GM21786 (cell line): ENCODE data around the gene NUDT14.

Source experiments
- ATAC-seq: cut with Tn5 transposase; IDR thresholded peaks from one replicate; pipeline ENCODE4 v1.9.1; 2021; ENCODE audit not compliant: unreplicated experiment

NUDT14 gene

DNA sequence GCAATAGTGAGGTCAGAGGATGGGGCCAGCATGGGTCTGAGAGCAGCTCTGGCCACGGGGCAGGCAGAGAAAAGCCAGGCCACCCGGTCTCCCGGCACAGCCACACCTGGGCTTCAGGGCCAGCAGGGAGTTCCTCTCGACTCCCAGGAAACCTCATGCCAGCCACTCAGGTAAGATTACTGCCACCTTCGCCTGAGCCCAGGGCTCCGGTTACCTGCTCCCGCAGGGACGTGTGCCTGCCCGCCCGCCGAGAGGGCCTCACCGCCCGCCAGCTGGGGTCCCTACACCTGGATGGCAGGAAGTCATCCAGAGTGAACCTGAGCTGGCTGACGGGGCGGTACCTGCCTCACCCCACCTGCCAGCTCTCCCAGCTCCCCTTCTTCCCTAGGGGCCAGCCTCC is 19.8 kb downstream of the NUDT14 start:
- ATAC-seq: no peak

DNA sequence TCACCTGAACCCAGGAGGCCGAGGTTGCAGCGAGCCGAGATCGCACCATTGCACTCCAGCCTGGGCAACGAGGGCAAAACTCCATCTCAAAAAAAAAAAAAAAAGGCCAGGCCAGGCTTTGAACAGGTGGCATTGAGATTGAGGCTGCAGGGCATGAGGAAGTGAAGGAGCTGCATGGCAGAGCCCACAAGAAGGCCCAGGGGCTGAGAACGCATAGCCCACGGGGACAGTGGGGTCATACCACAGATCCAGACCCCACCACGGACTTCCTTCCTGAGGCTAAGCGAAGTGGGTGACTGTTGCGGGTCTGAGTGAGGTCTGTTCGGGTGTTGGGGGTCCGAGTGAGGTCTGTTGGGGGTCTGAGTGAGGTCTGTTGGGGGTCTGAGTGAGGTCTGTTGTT is 20.3 kb downstream of the NUDT14 start:
- ATAC-seq: no peak

DNA sequence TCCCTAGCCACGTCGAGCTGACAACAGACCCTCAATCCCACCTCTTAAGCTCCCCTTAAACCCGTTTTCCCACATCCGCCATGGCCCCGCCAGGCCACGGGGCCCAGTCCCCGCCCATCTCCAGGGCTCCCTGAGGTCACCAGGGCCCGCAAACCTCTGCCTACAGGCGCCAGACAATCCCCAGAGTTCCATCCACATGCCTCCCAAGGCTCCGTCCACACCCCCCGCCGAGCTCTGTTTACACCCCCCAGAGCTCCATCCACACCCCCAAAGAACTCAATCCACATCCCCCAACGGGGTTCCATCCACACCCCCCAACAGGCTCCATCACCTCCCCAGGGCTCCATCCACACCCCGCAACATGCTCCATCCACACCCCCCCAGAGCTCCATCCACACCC is 21.8 kb downstream of the NUDT14 start:
- ATAC-seq: no peak

DNA sequence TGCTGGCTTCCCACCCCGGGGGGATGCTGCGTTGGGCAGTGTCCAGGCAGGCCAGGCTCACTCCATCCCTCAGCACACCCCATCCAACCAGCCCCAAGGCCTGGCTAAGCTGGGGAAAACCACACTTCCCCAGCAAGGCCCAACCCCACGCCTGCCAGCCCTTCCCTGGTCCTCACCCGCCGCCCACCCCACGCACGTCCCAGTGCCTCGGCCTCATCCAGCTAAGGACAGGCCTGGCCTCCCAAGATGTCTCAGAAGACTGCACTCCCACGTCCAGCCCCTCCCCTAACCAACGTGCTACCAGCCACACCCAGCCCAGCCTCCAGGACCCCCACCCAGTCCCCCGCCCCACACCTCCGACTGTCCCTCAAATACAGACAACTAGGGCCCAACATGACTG is 22.3 kb downstream of the NUDT14 start:
- no peak for ATAC-seq

DNA sequence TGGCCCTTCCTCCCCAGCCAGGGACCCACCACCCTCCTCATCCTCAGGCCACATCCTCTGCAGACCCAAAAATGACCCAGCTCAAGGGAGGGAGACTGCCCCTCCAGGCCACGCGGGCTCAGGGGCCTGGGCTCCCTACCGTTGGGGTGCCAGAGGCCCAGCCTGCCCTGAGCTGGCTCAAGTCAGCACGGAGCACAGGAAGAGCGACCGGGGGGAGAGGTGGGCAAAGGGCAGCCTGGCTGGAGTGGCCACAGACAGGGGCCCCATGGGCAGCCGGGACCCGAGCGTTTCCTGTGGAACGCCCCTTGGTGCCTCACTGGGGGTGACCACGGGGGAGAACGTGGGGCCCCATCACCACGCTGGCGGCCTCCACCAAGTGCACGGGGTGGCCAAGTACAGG is 23.2 kb downstream of the NUDT14 start:
- ATAC-seq: no peak

DNA sequence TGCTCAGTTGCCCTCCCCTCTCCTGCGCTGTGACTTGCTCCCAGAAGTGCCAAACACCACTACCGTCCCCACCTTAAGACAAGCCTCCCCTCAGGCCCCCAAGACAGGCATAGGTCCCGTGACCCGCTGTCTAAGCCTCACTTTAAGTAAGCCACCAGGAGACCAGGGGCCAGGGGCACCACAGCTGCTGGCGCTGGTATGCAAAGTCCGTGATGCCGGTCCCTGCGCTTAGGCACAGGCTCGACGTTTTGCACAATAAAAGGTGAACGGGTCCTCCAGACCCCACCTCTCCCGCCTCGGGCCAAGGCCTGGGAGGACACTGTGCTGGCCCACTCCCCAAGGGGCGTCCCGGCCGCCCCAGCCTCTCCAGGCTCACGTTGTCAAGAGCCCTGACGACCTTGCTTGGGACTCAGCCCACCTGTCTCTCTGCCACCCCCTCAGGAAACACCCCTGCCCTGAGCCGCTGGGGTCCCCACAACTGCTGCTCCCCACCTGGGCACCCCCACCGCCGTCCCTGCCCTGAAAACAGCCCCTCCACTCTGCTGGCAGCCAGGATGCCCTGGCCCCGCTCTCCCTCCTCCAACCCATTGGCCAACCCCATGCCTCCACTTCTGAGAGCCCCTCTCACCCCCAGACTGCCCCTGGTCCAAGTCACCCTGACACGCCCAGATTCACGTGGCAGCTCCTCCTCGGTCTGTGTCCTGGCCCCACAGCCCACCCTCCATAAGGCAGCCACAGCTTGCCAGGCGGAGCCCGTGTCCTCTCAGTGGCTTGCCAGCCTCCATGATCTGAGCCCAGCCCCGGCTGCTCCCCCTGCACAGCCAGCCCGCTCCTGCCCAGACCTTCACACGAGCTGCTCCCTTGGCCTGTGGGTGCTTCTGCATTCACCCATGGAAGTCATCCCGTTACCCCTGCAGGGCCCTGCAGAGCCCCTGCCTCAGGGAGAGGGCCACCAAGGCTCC is 24.4 kb downstream of the NUDT14 start:
- ATAC-seq: no peak

DNA sequence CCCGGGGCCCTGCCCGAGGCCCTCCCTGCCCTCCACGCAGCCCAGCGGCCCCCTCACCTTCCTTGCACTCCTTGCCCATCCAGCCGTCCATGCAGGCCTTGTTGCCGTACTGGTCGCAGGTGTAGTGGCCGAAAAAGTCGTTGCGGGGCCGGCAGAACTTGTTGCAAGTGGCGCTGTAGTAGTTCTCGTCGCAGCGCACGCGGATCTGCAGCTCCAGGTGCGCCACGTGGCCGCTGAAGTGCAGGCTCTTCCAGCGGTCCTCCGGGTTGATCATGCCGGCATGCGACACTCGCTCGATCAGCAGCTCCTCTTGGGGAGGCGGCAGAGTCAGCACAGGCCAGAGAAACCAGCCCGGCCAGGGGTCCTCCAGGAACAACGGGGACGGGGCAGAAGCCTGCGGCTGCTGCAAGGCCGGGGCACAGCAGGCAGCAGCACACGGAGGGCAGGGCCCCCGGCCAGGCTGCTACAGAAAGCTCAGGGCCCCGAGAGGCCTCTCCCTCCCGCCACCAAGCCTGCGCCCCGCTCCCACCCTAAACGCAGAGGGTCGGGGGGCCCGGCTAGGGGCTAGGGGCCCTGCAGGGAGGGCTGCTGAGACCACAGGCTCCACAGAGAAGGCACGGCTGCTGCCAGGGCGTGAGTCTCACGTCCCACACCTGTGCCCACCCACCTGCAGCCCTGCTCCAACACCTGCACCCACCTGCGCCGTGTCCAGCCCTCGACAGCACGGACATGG is 25.3 kb downstream of the NUDT14 start:
- no peak for ATAC-seq

DNA sequence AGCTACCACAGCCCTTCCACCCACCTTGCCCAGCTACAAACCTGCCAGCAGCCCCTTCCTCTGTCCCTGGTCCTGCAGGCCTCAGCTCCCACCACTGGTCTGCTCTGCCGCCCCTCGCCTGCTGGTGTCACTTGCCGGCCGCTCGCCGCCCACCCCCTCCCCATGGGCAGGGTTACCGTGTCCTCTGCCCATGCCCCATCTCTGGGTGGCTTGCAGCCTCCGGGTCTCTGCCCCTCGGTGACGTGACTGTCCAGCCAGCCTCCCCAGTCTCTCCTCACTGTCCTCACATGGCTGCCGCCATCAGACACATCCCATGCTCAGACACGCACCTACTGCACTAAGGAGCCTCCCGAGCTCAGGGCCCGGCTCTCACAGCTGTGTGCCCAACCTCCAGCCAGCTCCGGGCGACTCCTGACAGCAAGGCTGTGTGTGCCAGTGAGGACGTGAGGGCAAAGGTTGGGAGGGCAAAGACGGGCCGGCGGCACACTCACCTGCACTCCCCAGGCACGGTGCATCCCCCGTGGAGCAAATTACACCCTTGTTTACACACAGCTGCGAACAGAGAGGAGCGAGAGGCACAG is 26.0 kb downstream of the NUDT14 start:
- no peak for ATAC-seq

DNA sequence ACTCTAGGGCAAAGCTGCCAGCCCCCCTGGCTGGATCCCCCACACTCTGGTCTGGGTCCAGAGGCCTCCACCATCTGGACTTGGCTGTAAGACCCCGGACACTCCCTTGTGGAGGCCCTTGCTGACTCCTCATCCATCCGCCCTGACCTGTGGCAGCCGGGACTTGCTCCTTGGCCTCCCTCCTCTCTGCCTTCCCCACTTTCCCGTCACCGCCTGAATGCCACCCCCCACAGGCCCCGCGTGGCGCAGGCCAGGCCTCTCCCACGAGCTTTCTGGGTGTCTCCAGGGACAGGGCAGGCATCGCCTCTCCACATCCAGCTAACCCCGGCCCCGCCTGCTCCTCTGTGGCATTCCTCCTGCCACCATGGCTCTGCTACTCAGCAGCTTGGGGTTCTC is 26.6 kb downstream of the NUDT14 start:
- no peak for ATAC-seq

DNA sequence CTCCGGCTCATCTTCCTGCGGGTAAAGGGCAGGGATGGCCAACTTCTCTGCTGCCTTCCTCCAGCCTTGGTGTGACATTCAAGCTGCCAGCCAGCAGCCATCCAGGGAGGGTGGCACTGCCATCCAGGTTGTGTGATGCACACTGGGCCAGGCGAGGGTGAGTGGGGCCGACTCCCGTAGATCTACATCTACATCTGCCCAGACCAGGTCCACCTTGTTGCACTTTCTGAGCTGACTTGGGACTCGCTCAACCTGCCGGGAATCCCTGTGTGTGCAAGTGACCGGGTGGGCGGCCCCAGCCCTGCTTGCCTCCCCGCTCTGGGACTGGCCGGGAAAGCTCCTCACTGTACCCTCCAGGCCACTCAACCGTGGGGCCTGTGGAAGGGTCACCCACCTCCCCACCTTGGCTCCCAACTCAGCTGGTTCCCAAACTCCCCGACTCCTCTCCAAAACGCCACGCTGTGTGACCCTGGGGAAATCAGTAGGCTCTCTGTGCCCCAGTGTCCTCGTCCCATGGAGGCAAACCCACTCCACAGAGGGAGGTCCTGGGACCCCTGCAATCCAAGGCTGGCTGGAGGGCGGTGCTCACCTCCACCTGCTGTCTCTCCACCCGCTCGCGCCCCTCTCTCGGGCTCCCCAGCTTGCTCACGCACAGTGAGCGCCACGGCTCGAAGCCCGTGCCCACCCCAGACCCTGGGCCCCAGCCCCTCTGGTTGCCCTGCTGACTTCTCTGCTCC is 27.2 kb downstream of the NUDT14 start:
- ATAC-seq: no peak

DNA sequence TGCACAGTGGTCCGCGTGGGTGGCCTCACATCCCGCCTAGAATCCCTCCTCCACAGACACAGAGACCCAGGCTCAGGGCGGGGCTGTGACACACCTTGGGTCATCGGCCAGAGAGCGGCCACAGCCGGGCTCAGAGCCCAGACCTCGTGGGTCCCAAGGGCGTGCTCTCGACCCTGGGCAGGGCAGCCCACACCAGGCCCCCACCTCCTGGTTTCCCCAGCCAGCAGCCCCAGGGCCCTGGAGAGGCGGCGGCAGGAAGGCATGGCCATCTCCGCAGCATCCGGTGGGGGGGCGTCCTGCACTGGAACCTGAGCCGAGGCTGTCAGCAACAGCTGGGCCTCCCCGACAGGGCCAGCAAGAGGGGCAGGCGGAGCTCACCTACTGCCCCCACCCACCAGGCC is 27.8 kb downstream of the NUDT14 start:
- ATAC-seq: no peak

DNA sequence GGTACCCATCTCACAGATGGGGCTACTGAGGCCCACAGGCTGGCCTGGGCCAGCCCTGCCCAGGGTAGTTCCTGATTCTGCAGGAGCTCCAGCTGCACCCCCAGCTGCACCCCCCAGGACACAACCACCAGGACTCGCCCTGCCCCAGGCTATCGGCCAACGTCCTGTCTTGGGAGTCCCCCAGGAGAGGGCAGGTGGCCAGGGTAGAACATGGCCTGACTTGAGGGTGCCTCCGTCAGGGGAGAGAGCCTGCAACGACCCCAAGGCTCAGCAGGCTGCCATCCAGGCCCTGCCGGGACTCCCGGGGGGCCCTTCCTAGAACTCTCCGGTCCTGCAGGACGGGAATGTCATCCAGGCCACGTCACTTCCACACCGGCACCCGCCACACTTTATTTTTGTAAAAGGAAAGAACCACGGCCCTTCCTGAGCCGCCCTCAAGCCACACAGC is 28.3 kb downstream of the NUDT14 start:
- ATAC-seq: no peak

DNA sequence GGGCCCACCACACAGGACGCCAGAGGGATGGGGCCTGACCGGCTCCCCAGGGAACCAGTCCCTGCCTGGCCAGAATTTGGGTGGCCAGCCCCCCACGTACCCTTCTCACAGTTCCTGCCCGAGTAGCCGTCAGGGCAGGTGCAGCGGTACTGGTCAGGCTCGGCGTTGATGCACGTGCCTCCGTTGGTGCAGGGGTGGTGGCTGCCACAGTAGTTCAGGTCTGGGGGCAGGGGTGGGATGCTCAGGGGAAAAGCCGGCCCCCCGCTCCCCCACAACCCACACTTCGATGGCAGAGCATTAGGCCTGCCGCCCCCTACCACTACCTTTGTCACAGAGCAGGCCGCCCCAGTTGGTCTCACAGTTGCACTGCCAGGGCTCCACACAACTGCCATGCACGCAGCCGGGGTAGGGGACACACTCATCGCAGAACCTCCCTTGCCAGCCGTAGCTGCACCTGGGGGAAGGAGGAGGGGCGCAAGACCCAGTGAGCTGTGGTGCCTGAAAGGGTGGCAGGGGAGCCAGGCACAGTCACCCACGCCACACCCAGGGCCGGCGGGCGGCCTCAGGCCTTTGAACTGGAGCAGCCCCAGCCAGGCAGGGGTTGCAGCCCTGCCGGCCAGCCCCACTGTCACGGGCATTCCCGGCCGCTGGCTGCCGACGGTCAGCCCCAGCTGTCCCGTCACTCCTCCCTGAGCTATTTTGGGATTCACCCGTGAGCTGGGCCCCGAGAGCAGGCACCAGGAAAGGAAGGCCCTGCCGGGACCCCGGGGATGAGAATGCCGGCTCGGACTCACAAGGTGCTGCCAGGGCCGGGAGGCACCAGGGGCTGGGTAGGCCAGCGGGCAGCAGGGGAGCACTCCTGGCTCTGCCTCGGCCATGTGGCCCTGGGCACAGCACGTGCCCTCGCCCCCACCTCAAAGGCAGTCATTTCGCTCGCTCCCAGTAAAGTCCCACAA is 29.0 kb downstream of the NUDT14 start:
- no peak for ATAC-seq

DNA sequence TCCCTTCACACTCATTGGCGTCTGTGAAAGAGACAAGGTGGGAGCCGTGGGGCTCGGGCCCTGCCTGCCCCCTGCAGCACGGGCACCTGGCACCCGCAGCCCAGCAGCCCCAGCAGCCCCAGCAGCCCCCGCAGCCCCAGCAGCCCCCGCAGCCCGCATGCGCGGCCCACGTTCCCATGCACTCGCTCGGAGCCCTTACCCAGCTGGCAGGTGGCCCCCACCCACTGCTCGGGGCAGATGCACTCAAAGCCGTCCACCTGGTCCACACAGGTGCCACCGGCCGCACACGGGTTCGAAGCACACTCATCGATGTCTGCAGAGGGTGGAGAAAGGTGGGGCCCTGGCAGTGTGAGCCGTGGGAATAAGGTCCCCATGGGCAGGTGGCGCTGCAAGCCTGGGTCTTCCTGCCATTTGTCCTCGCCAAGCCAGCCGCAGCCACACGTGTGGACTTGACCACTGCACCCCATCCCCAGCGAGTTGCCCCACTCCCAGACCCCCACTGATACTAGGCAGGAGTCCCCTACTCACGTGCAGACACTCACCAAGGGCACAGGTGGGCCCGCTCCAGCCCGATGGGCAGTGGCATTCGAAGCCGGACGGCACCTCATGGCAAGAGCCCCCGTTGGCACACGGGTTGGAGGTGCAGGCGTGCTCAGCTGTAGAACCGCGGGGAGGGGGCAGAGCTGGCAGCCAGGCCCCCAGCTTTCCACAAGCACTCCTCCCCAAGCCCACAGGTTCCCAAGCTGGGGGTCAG is 29.9 kb downstream of the NUDT14 start:
- no peak for ATAC-seq

DNA sequence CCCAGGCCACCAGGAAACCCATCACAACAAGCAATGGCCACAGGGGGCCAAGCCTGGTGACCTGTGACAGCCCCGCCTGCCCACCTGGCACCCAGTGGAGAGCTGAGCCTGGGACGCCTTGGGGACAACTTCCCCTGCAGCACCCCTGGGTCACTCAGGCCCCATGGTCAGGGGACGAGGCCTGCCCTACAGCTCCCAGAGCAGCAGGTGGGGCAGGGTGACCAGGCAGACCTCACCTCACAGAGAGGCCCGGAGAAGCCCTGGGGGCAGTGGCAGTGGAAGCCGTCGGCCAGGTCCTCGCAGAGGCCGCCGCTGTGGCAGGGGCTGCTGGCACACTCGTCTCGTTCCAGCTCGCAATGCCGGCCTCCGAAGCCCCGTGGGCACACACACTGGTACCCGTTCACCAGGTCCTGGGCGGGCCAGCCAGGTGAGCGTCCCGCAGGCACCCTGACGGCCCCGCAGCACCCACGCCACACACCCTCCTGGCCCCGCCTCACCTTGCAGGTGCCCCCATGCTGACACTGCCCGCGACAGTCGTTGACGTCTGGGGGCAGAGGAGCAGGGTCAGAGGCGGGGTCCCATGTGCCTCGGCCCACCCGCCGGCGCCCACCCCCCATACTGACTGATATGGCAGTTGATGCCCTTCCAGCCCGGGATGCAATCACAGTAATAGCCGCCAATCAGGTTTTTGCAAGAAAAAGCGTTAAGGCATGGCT is 30.6 kb downstream of the NUDT14 start:
- ATAC-seq: no peak

DNA sequence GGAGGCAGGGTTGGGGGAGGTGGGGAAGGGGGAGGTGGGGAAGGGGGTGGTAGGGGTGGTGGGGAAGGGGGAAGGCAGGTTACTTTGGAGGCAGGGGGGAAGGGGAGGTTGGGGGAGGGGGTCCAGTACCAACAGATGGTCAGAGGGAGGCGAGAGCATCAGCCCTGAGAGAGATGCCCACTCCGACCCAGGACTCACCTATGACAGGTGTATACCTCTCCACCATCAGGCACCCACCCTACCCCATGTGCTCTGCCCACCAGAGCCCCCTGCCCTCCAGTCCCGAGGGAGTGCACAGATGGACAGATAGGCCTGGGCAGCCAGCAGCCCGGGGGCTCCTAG is 31.1 kb downstream of the NUDT14 start:
- ATAC-seq: no peak

DNA sequence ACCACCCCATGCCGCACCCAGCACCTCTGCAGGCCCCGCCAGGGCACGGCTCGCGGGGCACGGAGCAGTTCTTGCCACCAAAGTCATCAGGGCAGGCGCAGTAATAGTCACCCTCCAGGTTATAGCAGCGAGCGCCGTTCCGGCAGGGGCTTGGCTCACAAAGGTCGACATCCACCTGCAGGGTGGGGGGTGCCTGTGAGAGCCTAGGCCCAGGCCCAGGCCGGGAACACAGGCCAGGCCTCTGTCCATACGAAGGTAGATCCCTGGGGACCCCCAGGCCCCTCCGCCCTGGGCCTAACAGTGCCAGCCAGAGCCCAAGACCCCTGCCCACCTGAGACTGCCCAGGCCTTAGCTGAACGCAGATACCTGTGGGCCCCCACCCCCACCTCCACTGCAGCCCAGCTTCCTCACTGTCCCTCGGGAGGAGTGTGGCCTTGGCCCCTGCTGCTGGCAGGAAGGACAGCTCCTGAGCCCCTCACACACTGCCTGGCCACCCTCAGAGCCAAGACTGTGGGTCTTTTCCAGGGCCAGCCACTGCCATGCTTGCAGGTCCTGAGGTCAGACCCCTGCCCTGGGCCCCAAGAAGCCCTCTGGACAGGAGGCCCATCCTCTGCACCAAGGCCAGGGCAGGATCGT is 31.8 kb downstream of the NUDT14 start:
- no peak for ATAC-seq

DNA sequence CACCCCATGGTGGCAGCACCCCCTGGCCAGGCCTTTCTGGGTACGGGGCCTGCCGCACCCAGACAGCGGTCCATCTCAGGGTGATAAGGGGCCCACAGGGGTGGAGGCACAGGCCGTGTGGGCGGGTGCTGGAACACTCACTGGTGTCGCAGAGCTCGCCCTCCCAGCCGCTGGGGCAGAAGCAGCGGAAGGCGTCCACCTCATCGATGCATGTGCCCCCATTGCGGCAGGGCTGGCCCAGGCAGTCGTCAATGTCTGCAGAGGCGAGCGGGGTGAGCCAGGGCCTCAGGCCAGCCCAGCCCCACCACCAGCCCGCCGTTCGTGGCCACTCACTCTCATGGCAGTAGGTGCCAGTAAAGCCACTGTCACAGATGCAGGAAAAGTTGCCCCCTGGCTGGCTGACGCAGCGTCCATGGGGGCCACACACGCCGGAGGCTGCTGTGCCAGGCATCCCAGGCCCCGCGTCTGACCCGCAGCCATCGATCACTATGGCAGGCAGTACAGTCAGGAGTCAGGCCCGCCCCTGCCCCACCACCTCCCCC is 32.4 kb downstream of the NUDT14 start:
- no peak for ATAC-seq
